Activated CD8-positive, alpha-beta memory T cell treated with anti-CD3 and anti-CD28 coated beads, Interleukin-2, amount 10 ng/mL, durations not matched to agents 7 days and 5 days (primary cell): ENCODE measurements around the gene SIPA1L3. TPM values are rescaled to one million over a fixed set of nuclear protein-coding genes. Genes with fewer than 3 reads are reported as not detected.

ENCODE experiments used
- ATAC-seq: fragments of 150-1000 bp; cut with Tn5 transposase; one replicate; pipeline ENCODE4 v1.10.0; 2021; ENCODE audit warnings: moderate library complexity
- CTCF ChIA-PET: fragments of 350-600 bp; sonication (Branson Sonifier 250); formaldehyde crosslinking; loops from one replicate; lab custom pipeline; 2021; ENCODE audit warnings: antibody characterized with exemption; lab: Charles Lee
- DNase-seq: peaks from one replicate; pipeline ENCODE4 v3.0.0-alpha.2; 2020
- H3K27ac Mint-ChIP-seq: one replicate; pipeline ENCODE4 v1.8.0; 2021; ENCODE audit warnings: mild to moderate bottlenecking, mixed read lengths
- H3K27me3 Mint-ChIP-seq: one replicate; pipeline ENCODE4 v1.8.0; 2021; ENCODE audit warnings: mixed read lengths
- H3K36me3 Mint-ChIP-seq: one replicate; pipeline ENCODE4 v1.8.0; 2021; ENCODE audit warnings: mild to moderate bottlenecking, mixed read lengths
- H3K4me1 Mint-ChIP-seq: one replicate; pipeline ENCODE4 v1.8.0; 2021; ENCODE audit warnings: mixed read lengths
- H3K4me3 Mint-ChIP-seq: one replicate; pipeline ENCODE4 v1.8.0; 2021; ENCODE audit warnings: mild to moderate bottlenecking, moderate library complexity, mixed read lengths
- H3K9me3 Mint-ChIP-seq: one replicate; pipeline ENCODE4 v1.8.0; 2022; ENCODE audit warnings: low read depth, mixed read lengths
- total RNA-seq, 2 experiments: library from RNA; stranded (reverse); gene quantifications; one replicate each; pipeline ENCODE4 v1.2.3, GENCODE V29; 2021

The SIPA1L3 gene
- total RNA-seq, 2 experiments from 2014 or later = 16.6 to 21.6 TPM

GRCh38 chr19:37963190-37963936 lies 56.4 kb downstream of the SIPA1L3 start:
- DNase-seq (no peak), ATAC-seq (no peak)
- Mint-ChIP-seq H3K9me3 (peaks cover 8% of the 10 kb centered on the region), H3K4me3 (no peak overlapping the region), H3K36me3 (peaks cover 10% of the 10 kb centered on the region), H3K4me1 (no peaks in the 10 kb centered on the region), H3K27ac (no peak overlapping the region), H3K27me3 (no peaks in the 10 kb centered on the region)
- CTCF ChIA-PET = interaction anchor here (0.6 kb wide), 2 partner anchors 34 to 171 kb away, joined by 3 read pairs; no protein-coding TSS in a partner anchor

GRCh38 chr19:37964109-37964508 lies 57.1 kb downstream of the SIPA1L3 start:
- peaks cover 9% of the 10 kb centered on the region for H3K36me3 Mint-ChIP-seq
- H3K4me3 Mint-ChIP-seq = no peak overlapping the region
- CTCF ChIA-PET = no interaction called here
- H3K27ac Mint-ChIP-seq = no peak overlapping the region
- H3K9me3 Mint-ChIP-seq = peaks cover 12% of the 10 kb centered on the region
- H3K4me1 Mint-ChIP-seq = no peaks in the 10 kb centered on the region
- H3K27me3 Mint-ChIP-seq = no peaks in the 10 kb centered on the region
- no peak for ATAC-seq
- no peak for DNase-seq

- Mint-ChIP-seq H3K9me3 (peaks cover 17% of the 10 kb centered on the region), H3K27me3 (no peaks in the 10 kb centered on the region), H3K4me1 (no peaks in the 10 kb centered on the region), H3K4me3 (no peak overlapping the region), H3K36me3 (peaks cover 8% of the 10 kb centered on the region), H3K27ac (no peak overlapping the region)
- ATAC-seq = no peak
- DNase-seq = no peak
- CTCF ChIA-PET = no interaction called here
Observed at GRCh38 chr19:37966211-37966661, 59.2 kb downstream of the SIPA1L3 start.

- ATAC-seq (no peak), DNase-seq (no peak)
- Mint-ChIP-seq H3K9me3 (peaks cover 14% of the 10 kb centered on the region), H3K4me3 (no peak overlapping the region), H3K27me3 (no peaks in the 10 kb centered on the region), H3K27ac (no peak overlapping the region), H3K4me1 (no peaks in the 10 kb centered on the region), H3K36me3 (peaks cover 6% of the 10 kb centered on the region)
- CTCF ChIA-PET = no interaction called here
Observed at GRCh38 chr19:37966662-37967231, 59.7 kb downstream of the SIPA1L3 start.

- DNase-seq = no peak
- CTCF ChIA-PET = no interaction called here
- H3K36me3 Mint-ChIP-seq = peaks cover 6% of the 10 kb centered on the region
- no peak overlapping the region for H3K27ac Mint-ChIP-seq
- H3K27me3 Mint-ChIP-seq = no peaks in the 10 kb centered on the region
- no peaks in the 10 kb centered on the region for H3K4me1 Mint-ChIP-seq
- ATAC-seq = no peak
- no peak overlapping the region for H3K4me3 Mint-ChIP-seq
- H3K9me3 Mint-ChIP-seq = peaks cover 21% of the 10 kb centered on the region
Observed at GRCh38 chr19:37969695-37970094, 62.7 kb downstream of the SIPA1L3 start.

- H3K27me3 Mint-ChIP-seq = no peaks in the 10 kb centered on the region
- H3K4me1 Mint-ChIP-seq = no peaks in the 10 kb centered on the region
- H3K36me3 Mint-ChIP-seq = peaks cover 6% of the 10 kb centered on the region
- DNase-seq (no peak), ATAC-seq (no peak)
- H3K4me3 Mint-ChIP-seq = no peak overlapping the region
- H3K9me3 Mint-ChIP-seq = peaks cover 21% of the 10 kb centered on the region
- CTCF ChIA-PET = no interaction called here
- H3K27ac Mint-ChIP-seq = no peak overlapping the region
Observed at GRCh38 chr19:37970699-37971098, 63.7 kb downstream of the SIPA1L3 start.

- Mint-ChIP-seq H3K4me1 (no peaks in the 10 kb centered on the region), H3K9me3 (peaks cover 21% of the 10 kb centered on the region)
- DNase-seq = no peak
Observed at GRCh38 chr19:37972803-37973202, 65.8 kb downstream of the SIPA1L3 start.

GRCh38 chr19:37973666-37974065 lies 66.7 kb downstream of the SIPA1L3 start:
- CTCF ChIA-PET = interaction anchor here (0.6 kb wide), 1 partner anchor 30 kb away, joined by 3 read pairs; no protein-coding TSS in a partner anchor
- no peaks in the 10 kb centered on the region for H3K27me3 Mint-ChIP-seq
- ATAC-seq = no peak

More at GRCh38 chr19:37972803-37973202, 65.8 kb downstream of the SIPA1L3 start:
- no peak for ATAC-seq
- Mint-ChIP-seq H3K27ac (no peak overlapping the region), H3K4me3 (no peak overlapping the region), H3K27me3 (no peaks in the 10 kb centered on the region), H3K36me3 (peaks cover 6% of the 10 kb centered on the region)
- CTCF ChIA-PET = no interaction called here

GRCh38 chr19:37975071-37975470 lies 68.1 kb downstream of the SIPA1L3 start:
- Mint-ChIP-seq H3K9me3 (peaks cover 12% of the 10 kb centered on the region), H3K4me3 (no peak overlapping the region), H3K4me1 (no peaks in the 10 kb centered on the region), H3K36me3 (peaks cover 6% of the 10 kb centered on the region), H3K27ac (no peak overlapping the region), H3K27me3 (no peaks in the 10 kb centered on the region)
- CTCF ChIA-PET = no interaction called here
- no peak for ATAC-seq
- DNase-seq = no peak

More at GRCh38 chr19:37973666-37974065, 66.7 kb downstream of the SIPA1L3 start:
- Mint-ChIP-seq H3K4me3 (no peak overlapping the region), H3K4me1 (no peaks in the 10 kb centered on the region), H3K36me3 (peaks cover 6% of the 10 kb centered on the region), H3K9me3 (peaks cover 18% of the 10 kb centered on the region), H3K27ac (no peak overlapping the region)
- no peak for DNase-seq

GRCh38 chr19:37975596-37976515 lies 68.8 kb downstream of the SIPA1L3 start:
- ATAC-seq (no peak), DNase-seq (no peak)
- CTCF ChIA-PET = no interaction called here
- no peaks in the 10 kb centered on the region for H3K27me3 Mint-ChIP-seq
- H3K36me3 Mint-ChIP-seq = peaks cover 6% of the 10 kb centered on the region
- H3K4me3 Mint-ChIP-seq = no peak overlapping the region
- no peaks in the 10 kb centered on the region for H3K4me1 Mint-ChIP-seq
- H3K9me3 Mint-ChIP-seq = peaks cover 9% of the 10 kb centered on the region
- H3K27ac Mint-ChIP-seq = no peak overlapping the region

GRCh38 chr19:37977391-37977790 lies 70.4 kb downstream of the SIPA1L3 start:
- peaks cover 3% of the 10 kb centered on the region for H3K36me3 Mint-ChIP-seq
- CTCF ChIA-PET = no interaction called here
- no peak overlapping the region for H3K27ac Mint-ChIP-seq
- H3K27me3 Mint-ChIP-seq = no peaks in the 10 kb centered on the region
- DNase-seq = no peak
- ATAC-seq = no peak
- H3K9me3 Mint-ChIP-seq = peaks cover 2% of the 10 kb centered on the region
- no peaks in the 10 kb centered on the region for H3K4me1 Mint-ChIP-seq
- H3K4me3 Mint-ChIP-seq = no peak overlapping the region

GRCh38 chr19:37977992-37978391 lies 71.0 kb downstream of the SIPA1L3 start:
- Mint-ChIP-seq H3K36me3 (peaks cover 3% of the 10 kb centered on the region), H3K27me3 (no peaks in the 10 kb centered on the region), H3K9me3 (no peaks in the 10 kb centered on the region), H3K27ac (no peak overlapping the region), H3K4me1 (no peaks in the 10 kb centered on the region), H3K4me3 (no peak overlapping the region)
- CTCF ChIA-PET = no interaction called here
- ATAC-seq (no peak), DNase-seq (no peak)

- Mint-ChIP-seq H3K4me1 (no peaks in the 10 kb centered on the region), H3K9me3 (no peaks in the 10 kb centered on the region), H3K27me3 (no peaks in the 10 kb centered on the region), H3K4me3 (no peak overlapping the region), H3K36me3 (no peaks in the 10 kb centered on the region), H3K27ac (no peak overlapping the region)
- DNase-seq (no peak), ATAC-seq (no peak)
- CTCF ChIA-PET = interaction anchor here (0.7 kb wide), 1 partner anchor 19 kb away, joined by 4 read pairs; no protein-coding TSS in a partner anchor
Observed at GRCh38 chr19:37979547-37980082, 72.6 kb downstream of the SIPA1L3 start.
